GM18502 (cell line): ENCODE data around the gene TTF2.
"Not testable (repeated sequence)": the region's sequence is repeated elsewhere in the genome, so short reads cannot be mapped to it uniquely, and the experiment has no call there.

ENCODE experiments used
- ATAC-seq: cut with Tn5 transposase; IDR thresholded peaks from one replicate; pipeline ENCODE4 v1.9.1; 2021; ENCODE audit warnings: mild to moderate bottlenecking; ENCODE audit not compliant: unreplicated experiment, poor library complexity

The TTF2 gene

GRCh38 chr1:117146072-117146471 lies 85.9 kb downstream of the TTF2 start:
- ATAC-seq = no peak

GRCh38 chr1:117146575-117147340 lies 86.6 kb downstream of the TTF2 start:
- no peak for ATAC-seq

GRCh38 chr1:117147341-117147831 lies 87.3 kb downstream of the TTF2 start:
- no peak for ATAC-seq

GRCh38 chr1:117147856-117148588 lies 87.9 kb downstream of the TTF2 start:
- ATAC-seq = no peak

GRCh38 chr1:117150316-117150715 lies 90.2 kb downstream of the TTF2 start:
- ATAC-seq = no peak

- ATAC-seq = not testable (repeated sequence)
These were observed 91.2 kb downstream of the TTF2 start for GRCh38 chr1:117151305-117151704.
